Mammary epithelial cell (primary cell): ENCODE results near the gene SLC16A11.

Source experiments
- CTCF ChIP-seq, 2 donors: IDR thresholded peaks in 1 of 2; conservative IDR thresholded peaks in 1 of 2; 2 replicates each; pipeline ENCODE4 v1.5.1; 2011 to 2012; ENCODE audit warnings: inconsistent platforms in 2 of 2, low read length in 2 of 2, mild to moderate bottlenecking in 2 of 2, control low read depth in 1 of 2, low read depth in 1 of 2; ENCODE audit not compliant: insufficient read depth in 1 of 2; ENCODE audit errors: extremely low read depth in 1 of 2
- EZH2 ChIP-seq: IDR thresholded peaks from 2 replicates; pipeline ENCODE4 v1.6.1; 2012; ENCODE audit warnings: low read length, inconsistent platforms, borderline replicate concordance

GRCh38 chr17:7016886-7017826, 26.7 kb downstream of the SLC16A11 start:
- TF ChIP-seq CTCF (conservative IDR thresholded peaks at IDR 0.05 in 1 of 2, IDR thresholded peaks at IDR 0.05 in 1 of 2; ENCODE audit: extremely low read depth in 1 of 2, insufficient read depth in 1 of 2, low read depth in 1 of 2, low read length in 2 of 2) (no peak), EZH2 (no peak)
